Left kidney (tissue), 2 donors: ENCODE measurements around the gene MEIS2. TPM values are rescaled to one million over a fixed set of nuclear protein-coding genes. Genes with fewer than 3 reads are reported as not detected.

Source experiments
- DNase-seq: peaks from one replicate; pipeline ENCODE4 v3.0.0-alpha.2; 2013
- polyA plus RNA-seq: library from polyadenylated mRNA; unstranded; fragments of 120-200 nt; gene quantifications from one replicate; pipeline ENCODE4 v1.2.1, GENCODE V29; 2013; ENCODE audit not compliant: insufficient read length

MEIS2 gene
- polyA plus RNA-seq, 1 donor: 178 TPM

DNA sequence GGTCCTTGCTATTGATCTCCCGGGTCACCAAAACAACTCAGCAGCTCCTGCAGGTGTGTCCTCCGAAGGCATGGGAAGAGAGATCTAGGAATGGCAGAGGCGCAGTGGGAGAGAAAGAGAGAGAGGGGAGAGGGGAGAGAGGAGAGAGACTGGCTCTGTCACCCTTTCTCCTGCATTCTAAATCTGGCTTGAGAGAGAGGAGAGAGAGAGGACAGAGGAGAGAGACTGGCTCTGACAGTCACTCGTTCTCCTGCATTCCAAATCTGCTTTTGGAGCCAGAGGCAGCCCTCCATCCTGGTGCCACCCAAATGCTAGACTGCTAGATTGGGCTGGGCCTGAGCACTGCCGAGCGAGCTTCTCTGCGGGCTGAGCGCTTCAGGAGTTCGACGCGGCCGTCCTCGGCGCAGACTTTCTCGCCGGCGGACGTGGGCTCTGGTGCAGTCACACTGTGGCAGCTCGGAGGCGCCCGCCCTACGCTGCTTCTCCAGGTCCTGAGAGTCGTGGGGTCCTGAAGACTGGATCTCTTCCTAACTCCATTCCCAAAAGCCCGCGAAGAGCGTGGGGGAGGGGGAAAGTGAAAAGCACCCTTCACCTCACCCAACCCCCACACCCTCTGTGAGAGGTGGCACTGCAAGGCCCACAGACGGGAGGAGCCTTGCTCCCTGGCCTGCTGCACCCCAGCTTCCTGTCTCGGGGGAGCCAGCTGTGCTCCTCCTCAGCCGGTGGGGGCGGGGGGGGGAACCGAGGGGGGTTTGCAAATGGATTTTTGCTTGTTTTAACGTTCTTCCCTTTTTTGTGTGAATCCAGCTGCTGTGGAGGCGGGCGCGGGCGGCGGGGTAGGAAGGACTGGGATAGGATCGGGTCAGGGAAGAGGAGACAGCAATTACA, 222.3 kb downstream of the MEIS2 start:
- peak; percentile 55 for DNase-seq

DNA sequence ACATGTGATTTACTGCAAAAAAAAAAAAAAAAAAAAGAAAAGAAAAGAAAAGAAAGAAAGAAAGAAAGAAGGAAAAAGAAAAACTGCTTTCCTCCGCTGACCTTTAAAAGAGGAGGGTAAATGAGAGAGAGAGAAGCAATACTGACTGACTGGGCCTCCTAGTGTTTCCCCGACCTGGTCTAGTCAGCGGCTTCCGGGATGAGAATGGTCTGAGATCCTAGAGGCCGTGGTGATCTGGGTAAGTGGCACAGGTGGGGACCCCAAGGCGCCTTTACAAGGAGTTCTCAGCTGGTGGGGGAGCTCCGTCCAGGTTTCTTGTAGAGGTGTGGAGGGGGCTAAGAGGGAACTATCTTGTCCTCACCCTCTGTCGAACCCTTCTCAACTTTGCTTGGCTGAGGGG, 223.1 kb downstream of the MEIS2 start:
- no peak for DNase-seq

DNA sequence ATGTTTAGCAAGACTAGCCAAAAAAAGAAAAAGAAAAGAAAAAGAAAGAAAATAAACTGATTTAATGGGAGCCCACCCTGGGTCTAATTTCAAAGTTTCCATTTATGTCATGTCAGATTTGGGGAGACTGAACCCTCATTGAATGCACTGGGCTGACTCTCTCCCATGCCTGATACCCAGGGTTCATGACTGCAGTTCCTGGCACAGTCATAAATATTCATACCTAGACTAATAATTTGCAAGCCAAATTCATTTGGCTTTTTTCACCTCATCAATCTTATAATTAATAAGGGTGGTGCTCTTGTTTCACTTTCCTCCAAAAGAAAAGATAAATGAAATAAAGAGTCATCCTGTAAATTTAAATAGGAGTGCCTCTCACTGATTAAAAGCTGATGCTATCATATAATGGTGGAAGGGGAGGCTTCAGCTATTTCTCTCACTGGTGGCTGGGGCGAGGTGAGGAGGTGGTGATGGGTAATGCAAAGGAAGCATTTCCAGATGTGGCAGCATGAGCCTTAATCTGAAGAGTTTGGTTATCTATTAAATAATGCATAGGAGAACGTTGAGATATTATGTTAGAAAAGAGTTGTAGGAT, 224.5 kb downstream of the MEIS2 start:
- no peak for DNase-seq

DNA sequence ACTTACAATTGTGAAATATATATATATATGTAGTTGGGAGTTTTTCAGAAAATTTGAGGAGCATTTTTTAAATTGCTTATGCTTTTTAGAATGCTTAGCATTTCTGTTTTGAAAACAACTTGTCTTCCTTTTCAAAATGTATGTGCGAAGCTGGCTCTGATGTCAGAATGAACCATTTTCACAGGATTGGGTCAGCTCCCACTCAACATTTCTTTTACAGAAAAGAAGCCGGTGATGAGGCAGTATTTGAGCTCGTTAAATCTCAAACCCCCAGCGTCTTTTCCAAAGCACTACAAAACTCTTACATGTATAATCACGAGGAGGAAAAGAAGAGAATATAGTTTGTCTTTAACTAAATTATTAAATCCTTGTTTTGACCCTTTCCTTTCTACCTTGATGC, 225.4 kb downstream of the MEIS2 start:
- DNase-seq: no peak

DNA sequence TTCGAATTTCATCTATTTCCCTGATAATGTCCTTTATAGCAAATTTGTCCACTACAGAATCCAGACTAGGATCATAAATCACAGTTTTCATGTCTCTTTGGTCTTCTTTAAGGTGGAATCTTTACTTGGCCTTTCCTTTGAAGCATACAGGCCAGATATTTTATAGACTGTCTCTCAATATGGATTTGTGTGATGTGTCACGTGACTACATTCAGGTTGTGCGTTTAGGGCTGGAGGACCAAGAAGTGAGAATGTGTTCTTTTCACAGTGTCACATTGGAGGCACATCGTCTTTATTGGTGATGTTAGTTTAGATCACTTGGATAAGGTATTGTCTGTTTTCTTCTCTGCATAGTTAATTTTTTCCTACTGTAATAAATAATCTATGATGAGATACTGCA, 232.9 kb downstream of the MEIS2 start:
- DNase-seq: no peak

DNA sequence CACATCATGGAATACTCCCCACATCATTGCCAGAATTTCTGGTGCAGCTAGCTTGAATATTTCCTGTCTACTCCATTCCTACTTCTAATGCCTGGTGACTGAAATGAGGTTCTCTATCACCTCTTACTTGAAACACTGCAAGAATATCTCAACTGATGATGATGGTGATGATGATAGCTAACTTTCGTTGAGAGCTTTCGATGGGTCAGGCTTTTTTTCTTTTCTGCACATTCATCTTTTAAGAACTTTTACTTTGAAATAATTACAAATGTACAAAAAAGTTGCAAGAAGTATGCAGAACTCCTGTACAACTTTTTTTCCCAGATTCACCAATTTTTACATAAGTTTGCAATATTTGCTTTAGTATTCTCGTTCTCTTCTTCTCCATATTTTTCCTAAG, 233.5 kb downstream of the MEIS2 start:
- no peak for DNase-seq

DNA sequence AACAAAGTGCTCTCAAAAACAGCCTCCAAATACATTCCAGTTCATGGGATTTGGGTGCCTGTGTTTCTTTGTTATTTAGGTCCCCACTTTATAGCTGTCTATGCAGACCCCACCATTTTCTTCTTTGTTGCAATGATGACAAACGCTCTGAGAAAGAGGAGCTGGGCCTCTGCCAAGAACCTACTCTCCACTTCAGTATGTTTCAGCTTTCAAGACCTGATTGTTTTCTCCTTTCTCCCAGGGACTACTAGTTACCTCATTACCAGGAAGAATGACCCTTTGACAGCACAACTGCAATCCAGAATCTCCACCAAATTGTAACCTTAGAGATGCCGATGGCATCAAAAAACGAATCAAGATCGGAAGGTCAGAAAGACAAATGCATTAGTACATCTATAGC, 236.8 kb downstream of the MEIS2 start:
- DNase-seq: no peak

DNA sequence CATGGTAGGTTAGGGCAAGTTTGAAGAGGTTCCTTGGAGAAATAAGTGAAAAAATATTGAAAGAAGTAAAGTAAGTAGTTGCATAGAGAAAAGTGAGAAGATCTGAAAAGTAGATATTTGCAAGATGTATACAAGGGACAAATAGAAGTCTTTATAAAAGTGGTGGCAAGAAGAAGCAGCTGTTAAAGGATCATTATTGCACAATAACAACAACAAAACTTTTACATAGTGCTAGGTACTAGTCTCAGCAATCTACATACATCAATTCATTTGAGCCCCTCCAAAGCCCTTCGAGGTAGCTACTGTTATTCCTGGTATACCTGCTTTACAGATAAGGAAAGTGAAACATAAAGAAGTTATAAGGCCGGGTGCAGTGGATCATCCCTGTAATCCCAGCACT, 239.6 kb downstream of the MEIS2 start:
- no peak for DNase-seq

DNA sequence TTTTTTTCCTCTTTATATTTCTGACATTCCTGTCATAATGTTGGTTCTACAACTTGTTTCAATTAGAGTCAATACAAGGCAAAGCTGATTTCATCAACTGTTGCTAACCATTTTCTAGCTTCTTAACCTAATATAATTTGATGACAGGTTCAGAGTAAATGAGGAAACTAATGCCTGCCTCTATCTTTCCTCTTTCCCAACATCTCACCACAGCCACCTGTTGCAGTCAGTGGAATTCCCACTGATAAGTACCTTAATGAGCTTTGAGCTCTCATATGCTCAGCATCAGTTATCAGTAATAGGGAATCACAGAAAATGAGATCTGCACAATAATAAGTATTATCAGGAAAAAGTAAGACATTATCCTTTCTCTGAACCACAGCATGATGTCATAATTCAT, 241.9 kb downstream of the MEIS2 start:
- no peak for DNase-seq

DNA sequence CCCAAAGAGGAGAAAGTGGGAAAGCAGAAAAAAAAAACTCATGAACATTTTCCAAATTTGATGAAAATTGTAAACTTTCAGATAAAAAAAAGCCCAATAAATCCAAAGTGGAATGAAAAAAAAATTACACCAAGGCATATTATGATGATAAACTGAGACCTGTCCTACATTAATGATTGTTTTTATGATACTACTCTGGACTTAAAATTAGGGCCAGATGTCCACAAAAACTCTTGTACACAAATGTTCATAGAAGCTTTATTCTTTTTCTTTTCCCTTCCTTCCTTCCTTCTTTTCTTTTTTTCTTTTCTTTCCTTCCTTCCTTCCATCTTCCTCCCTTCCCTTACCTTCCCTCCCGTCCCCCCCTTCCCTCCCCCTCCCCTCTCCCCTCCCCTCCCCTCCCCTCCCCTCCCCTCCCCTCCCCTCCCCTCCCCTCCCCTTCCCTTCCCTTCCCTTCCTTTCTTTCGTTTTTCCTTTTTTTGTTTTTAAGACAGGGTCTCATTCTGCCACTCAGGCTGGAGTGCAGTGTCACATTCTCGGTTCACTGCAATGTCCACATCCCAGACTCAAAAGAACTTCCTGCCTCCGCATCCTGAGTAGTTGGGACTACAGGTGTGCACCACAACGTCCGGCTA, 243.9 kb downstream of the MEIS2 start:
- DNase-seq: no peak

DNA sequence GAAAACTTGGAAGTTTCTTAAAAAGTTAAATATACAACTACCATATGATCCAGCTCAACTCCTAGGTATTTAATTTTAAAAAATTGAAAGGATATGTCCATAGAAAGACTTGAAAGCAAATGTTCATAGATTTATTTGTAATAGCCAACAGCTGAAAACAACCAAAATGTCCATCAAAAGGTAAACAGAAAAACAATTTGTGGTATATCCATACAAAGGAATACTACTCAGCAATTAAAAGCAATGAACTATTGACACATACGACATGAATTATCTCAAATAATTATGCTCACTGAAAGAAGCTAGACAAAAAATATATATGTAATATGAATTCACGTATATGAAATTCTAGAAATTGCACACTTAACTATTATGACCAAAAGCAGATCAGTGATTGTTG, 249.5 kb downstream of the MEIS2 start:
- no peak for DNase-seq

DNA sequence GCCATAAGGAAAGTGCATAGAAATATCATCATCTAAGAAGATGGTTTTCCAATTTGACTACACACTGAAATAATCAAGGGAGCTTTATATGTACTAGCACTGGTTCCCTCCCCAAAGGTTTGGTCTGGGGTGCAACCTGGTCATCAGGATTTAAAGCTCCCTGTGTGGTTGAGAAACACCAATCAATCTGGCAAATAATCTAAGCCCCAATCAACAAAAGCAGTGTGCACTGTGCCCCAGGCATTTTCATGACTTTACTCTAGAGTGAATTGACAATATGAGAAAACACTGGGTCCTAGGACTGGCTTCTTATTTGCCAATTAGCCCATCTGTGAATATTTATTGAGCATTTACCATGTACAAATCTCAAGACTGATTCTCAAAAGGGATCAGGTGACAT, 255.1 kb downstream of the MEIS2 start:
- DNase-seq: no peak

DNA sequence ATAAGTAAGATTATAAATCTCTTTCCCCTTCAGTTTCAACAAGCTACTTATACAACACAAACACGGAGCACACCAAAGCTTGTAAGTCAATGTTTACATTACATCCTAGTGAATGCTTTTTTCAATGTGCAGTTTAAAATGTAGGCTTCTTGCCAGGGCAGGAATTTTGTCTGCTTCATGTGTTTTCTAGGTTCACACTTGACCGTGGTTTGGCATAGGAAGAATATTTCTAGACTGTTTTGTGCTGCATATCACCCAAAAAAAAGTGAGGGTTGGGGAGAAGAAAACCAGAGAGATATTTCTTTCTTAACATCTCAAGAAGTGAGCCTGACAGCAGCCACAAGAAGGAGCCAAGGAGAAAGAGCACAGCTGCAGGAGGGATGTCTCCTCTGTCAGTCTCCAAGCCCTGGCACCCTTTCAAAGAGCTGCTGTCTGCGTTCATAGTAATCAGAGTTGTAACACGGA, 255.8 kb downstream of the MEIS2 start:
- DNase-seq: no peak

DNA sequence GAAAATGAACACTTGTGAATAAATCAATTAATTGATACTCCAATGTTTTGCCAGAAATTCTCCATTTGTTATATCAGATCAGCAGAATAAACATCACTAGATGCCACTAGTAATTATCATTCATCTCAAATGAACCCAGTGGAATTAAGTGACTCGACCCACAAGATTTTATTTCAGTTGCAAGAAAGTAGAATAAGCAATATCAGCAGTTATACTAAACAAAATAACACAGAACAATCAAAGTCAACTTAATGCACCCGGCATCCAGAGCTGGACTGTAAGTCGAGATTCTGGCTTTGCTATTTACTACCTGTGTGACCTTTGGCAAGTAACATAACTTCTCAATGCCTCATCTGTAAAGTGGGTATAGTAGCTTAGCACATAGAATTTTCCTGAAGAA, 256.5 kb downstream of the MEIS2 start:
- no peak for DNase-seq

DNA sequence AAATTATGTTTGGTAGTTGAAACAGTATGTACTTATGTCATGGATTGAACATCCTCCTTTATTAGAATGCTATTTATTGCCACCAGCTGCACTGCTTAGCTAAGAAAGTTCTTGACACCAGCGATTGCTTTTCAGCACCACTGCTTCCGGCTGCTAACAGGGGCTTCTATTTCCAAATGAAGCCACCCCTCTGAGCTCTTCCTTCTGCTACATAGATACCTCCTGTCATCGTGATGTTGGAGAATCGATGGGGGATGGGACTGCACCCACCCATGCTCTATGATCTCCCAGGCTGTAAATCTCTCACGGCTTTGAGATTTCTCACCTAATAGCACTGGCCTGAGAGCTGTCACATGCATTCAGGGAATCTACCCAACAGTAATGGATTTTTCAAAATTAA, 259.2 kb downstream of the MEIS2 start:
- DNase-seq: no peak
